RCC 7860 (cell line): Measurements from ENCODE around the gene SH3GLB1.

Experiments used
- DNase-seq: peaks from one replicate; pipeline ENCODE4 v3.0.0-alpha.2; 2015; ENCODE audit warnings: low spot score
- FAIRE-seq: peaks from 2 replicates; lab custom pipeline; 2012; peaks lifted over from hg19 to GRCh38; lab: Jason Lieb, UNC

The SH3GLB1 gene

GRCh38 chr1:86773341-86774288, 69.2 kb downstream of the SH3GLB1 start:
- FAIRE-seq: no peak
- peak; percentile 29 for DNase-seq

- peak; percentile 88 for DNase-seq
- FAIRE-seq: no peak
Observed at GRCh38 chr1:86774305-86775295, 70.2 kb downstream of the SH3GLB1 start.

GRCh38 chr1:86775395-86775794, 71.0 kb downstream of the SH3GLB1 start:
- DNase-seq (no peak), FAIRE-seq (no peak)

GRCh38 chr1:86776108-86776507, 71.7 kb downstream of the SH3GLB1 start:
- FAIRE-seq: no peak
- DNase-seq: no peak

GRCh38 chr1:86778569-86779239, 74.3 kb downstream of the SH3GLB1 start:
- DNase-seq: peak; percentile 38
- no peak for FAIRE-seq

- FAIRE-seq: no peak
- DNase-seq: no peak
Observed at GRCh38 chr1:86779308-86780191, 75.2 kb downstream of the SH3GLB1 start.

- no peak for FAIRE-seq
- no peak for DNase-seq
Observed at GRCh38 chr1:86782482-86782881, 78.1 kb downstream of the SH3GLB1 start.

- DNase-seq (no peak), FAIRE-seq (no peak)
Observed at GRCh38 chr1:86787621-86788020, 83.2 kb downstream of the SH3GLB1 start.

GRCh38 chr1:86788300-86789206, 84.2 kb downstream of the SH3GLB1 start:
- FAIRE-seq (peak; percentile 95), DNase-seq (peak; percentile 83)

- no peak for FAIRE-seq
- no peak for DNase-seq
Observed at GRCh38 chr1:86795316-86795715, 90.9 kb downstream of the SH3GLB1 start.
